ENCODE measurements around the gene SGTA.
"Not testable (repeated sequence)": the region's sequence is repeated elsewhere in the genome, so short reads cannot be mapped to it uniquely, and the experiment has no call there.

DNA sequence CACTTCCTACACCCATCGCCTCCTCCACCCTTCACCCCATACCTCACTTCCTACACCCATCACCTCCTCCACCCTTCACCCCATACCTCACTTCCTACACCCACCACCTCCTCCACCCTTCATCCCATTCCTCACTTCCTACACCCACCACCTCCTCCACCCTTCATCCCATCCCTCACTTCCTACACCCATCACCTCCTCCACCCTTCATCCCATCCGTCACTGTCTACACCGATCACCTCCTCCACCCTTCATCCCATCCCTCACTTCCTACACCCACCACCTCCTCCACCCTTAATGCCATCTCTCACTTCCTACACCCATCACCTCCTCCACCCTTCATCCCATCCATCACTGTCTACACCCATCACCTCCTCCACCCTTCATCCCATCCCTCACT lies 69.9 kb downstream of the SGTA start:
- TF ChIP-seq, protein P1, sequence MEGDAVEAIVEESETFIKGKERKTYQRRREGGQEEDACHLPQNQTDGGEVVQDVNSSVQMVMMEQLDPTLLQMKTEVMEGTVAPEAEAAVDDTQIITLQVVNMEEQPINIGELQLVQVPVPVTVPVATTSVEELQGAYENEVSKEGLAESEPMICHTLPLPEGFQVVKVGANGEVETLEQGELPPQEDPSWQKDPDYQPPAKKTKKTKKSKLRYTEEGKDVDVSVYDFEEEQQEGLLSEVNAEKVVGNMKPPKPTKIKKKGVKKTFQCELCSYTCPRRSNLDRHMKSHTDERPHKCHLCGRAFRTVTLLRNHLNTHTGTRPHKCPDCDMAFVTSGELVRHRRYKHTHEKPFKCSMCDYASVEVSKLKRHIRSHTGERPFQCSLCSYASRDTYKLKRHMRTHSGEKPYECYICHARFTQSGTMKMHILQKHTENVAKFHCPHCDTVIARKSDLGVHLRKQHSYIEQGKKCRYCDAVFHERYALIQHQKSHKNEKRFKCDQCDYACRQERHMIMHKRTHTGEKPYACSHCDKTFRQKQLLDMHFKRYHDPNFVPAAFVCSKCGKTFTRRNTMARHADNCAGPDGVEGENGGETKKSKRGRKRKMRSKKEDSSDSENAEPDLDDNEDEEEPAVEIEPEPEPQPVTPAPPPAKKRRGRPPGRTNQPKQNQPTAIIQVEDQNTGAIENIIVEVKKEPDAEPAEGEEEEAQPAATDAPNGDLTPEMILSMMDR (IDR thresholded peaks at IDR 0.05; ENCODE audit: low read length) = not testable (repeated sequence)
- not testable (repeated sequence) for TF ChIP-seq EZH2 (IDR thresholded peaks at IDR 0.05; ENCODE audit: borderline replicate concordance, low read length)

All from OCI-LY1 (cell line).